ENCODE measurements around the gene WWOX.

Gene WWOX

GRCh38 chr16:78623796-78624195 is 524.3 kb downstream of the WWOX start:
- TF ChIP-seq MYC (IDR thresholded peaks at IDR 0.05; ENCODE audit: low read depth, low read length): no peak
- no peak for TF ChIP-seq CTCF (IDR thresholded peaks at IDR 0.05; ENCODE audit: low read depth, low read length)
- TF ChIP-seq POLR2A (IDR thresholded peaks at IDR 0.05; ENCODE audit: extremely low read depth, insufficient read length): no peak
- TF ChIP-seq, protein P1, sequence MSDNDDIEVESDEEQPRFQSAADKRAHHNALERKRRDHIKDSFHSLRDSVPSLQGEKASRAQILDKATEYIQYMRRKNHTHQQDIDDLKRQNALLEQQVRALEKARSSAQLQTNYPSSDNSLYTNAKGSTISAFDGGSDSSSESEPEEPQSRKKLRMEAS (IDR thresholded peaks at IDR 0.05; ENCODE audit: low read depth, low read length): no peak
- no peak for DNase-seq (ENCODE audit: low read depth)
- H3K4me3 ChIP-seq (ENCODE audit: low read depth, low read length): no peak overlapping the region

- TF ChIP-seq, protein P1 (IDR thresholded peaks at IDR 0.05; ENCODE audit: low read depth, low read length): no peak
- TF ChIP-seq CTCF (IDR thresholded peaks at IDR 0.05; ENCODE audit: low read depth, low read length) (no peak), MYC (IDR thresholded peaks at IDR 0.05; ENCODE audit: low read depth, low read length) (no peak), POLR2A (IDR thresholded peaks at IDR 0.05; ENCODE audit: extremely low read depth, insufficient read length) (no peak)
- no peak overlapping the region for H3K4me3 ChIP-seq (ENCODE audit: low read depth, low read length)
- DNase-seq (ENCODE audit: low read depth): no peak
Measured at GRCh38 chr16:78624366-78624765, 524.9 kb downstream of the WWOX start.

GRCh38 chr16:78628461-78629045 is 529.1 kb downstream of the WWOX start:
- H3K4me3 ChIP-seq (ENCODE audit: low read depth, low read length): no peak overlapping the region
- TF ChIP-seq CTCF (IDR thresholded peaks at IDR 0.05; ENCODE audit: low read depth, low read length): no peak
- no peak for TF ChIP-seq POLR2A (IDR thresholded peaks at IDR 0.05; ENCODE audit: extremely low read depth, insufficient read length)
- TF ChIP-seq, protein P1 (IDR thresholded peaks at IDR 0.05; ENCODE audit: low read depth, low read length): no peak
- TF ChIP-seq MYC (IDR thresholded peaks at IDR 0.05; ENCODE audit: low read depth, low read length): no peak

DNA sequence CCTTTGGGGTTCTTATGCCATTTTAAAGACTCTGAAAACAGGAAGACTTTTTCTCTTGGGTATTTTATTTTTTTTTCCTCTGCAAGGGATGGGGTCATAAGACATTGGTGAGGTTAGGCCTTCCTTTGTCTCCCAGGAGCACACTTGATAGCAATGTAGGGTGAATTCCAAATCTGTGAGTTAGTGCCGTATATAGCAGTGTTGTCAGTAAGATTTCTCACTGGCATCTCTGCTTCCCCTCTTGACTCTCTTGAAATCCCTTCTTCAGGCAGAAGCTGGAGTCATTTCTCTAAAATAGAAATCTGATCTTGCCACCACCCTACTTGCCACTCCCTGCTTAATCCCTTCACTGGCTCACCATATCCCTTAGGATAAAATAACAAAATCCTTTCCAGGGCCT is 529.7 kb downstream of the WWOX start:
- no peak for DNase-seq (ENCODE audit: low read depth)
- TF ChIP-seq, protein P1 (IDR thresholded peaks at IDR 0.05; ENCODE audit: low read depth, low read length): no peak
- H3K4me3 ChIP-seq (ENCODE audit: low read depth, low read length): no peak overlapping the region

More at GRCh38 chr16:78628461-78629045, 529.1 kb downstream of the WWOX start:
- DNase-seq (ENCODE audit: low read depth): no peak

DNA sequence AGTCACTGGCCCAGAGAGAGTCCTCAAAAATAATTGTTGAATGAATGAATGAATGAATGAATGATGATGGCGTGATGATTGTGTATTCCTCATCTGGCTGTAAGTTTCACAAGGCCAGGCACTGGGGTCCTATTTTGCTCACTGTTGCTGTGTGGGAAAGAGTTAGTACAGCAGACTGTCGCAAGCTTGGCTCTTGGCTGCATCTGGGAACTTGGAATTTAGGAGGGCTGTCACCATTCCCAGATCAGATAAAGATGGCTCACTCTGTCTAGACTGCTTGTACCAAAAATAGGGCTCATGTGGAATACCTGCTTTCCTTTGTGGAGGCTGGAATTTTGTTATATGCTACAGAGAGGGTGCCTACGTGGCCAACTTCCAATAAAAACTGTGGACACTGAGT is 530.6 kb downstream of the WWOX start:
- no peak for DNase-seq (ENCODE audit: low read depth)
- H3K4me3 ChIP-seq (ENCODE audit: low read depth, low read length): no peak overlapping the region
- TF ChIP-seq POLR2A (IDR thresholded peaks at IDR 0.05; ENCODE audit: extremely low read depth, insufficient read length) (no peak), MYC (IDR thresholded peaks at IDR 0.05; ENCODE audit: low read depth, low read length) (no peak), CTCF (IDR thresholded peaks at IDR 0.05; ENCODE audit: low read depth, low read length) (no peak)
- TF ChIP-seq, protein P1 (IDR thresholded peaks at IDR 0.05; ENCODE audit: low read depth, low read length): no peak

- TF ChIP-seq, protein P1 (IDR thresholded peaks at IDR 0.05; ENCODE audit: low read depth, low read length): no peak
- TF ChIP-seq CTCF (IDR thresholded peaks at IDR 0.05; ENCODE audit: low read depth, low read length): no peak
- TF ChIP-seq MYC (IDR thresholded peaks at IDR 0.05; ENCODE audit: low read depth, low read length): no peak
- no peak for TF ChIP-seq POLR2A (IDR thresholded peaks at IDR 0.05; ENCODE audit: extremely low read depth, insufficient read length)
- DNase-seq (ENCODE audit: low read depth): no peak
- H3K4me3 ChIP-seq (ENCODE audit: low read depth, low read length): no peak overlapping the region
Measured at GRCh38 chr16:78633551-78633950, 534.1 kb downstream of the WWOX start.

Measured in NB4 (cell line).